GM18517 (cell line): Measurements from ENCODE around the gene HDAC5.
"Not testable (repeated sequence)": the region's sequence is repeated elsewhere in the genome, so short reads cannot be mapped to it uniquely, and the experiment has no call there.

Source experiments
- ATAC-seq: cut with Tn5 transposase; IDR thresholded peaks from one replicate; pipeline ENCODE4 v1.9.1; 2021; ENCODE audit warnings: mild to moderate bottlenecking, moderate library complexity; ENCODE audit not compliant: unreplicated experiment

The HDAC5 gene

GRCh38 chr17:44133918-44134476 is 10.6 kb upstream of the HDAC5 start:
- ATAC-seq = no peak

DNA sequence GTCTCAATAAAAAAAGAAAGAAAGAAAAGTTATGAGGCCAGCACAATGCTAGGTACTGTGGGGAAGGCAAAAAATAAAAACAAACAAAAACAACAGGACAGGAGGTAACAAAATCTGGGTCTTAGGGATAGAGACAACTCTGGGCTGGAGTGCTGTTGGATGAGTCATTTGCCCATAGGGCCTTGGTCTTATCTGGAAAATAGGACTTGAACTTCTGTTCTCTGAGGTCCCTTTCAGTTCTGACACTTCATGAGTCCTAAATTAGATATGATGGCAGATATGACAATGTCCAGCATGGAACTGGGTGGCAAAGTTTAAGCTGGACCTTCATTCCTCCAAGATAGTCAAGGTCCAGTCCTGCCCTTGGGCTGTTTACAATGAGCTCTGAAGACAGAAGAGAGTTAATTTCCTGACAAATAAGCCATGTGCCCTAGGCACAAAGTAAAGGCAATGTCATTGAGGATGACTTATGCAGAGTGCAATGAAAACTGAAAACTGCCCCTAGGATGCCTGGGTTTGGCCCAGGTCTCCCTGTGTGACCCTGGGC is 8.9 kb upstream of the HDAC5 start:
- ATAC-seq = no peak

DNA sequence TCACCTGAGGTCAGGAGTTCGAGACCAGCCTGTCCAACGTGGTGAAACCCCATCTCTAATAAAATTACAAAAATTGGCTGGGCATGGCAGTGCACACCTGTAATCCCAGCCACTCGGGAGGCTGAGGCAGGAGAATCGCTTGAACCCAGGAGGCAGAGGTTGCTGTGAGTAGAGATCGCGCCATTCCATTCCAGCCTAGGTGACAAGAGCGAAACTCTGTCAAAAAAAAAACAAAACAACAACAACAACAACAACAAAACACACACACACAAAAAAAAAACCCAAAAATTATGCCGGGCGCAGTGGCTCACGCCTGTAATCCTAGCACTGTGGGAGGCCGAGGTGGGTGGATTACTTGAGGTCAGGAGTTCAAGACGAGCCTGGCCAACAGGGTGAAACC is 7.9 kb upstream of the HDAC5 start:
- ATAC-seq = not testable (repeated sequence)

GRCh38 chr17:44130693-44131349 is 7.4 kb upstream of the HDAC5 start:
- no peak for ATAC-seq

GRCh38 chr17:44128383-44128782 is 4.9 kb upstream of the HDAC5 start:
- no peak for ATAC-seq

- ATAC-seq = no peak
These were observed 637 bp upstream of the HDAC5 start for GRCh38 chr17:44124118-44124438.

DNA sequence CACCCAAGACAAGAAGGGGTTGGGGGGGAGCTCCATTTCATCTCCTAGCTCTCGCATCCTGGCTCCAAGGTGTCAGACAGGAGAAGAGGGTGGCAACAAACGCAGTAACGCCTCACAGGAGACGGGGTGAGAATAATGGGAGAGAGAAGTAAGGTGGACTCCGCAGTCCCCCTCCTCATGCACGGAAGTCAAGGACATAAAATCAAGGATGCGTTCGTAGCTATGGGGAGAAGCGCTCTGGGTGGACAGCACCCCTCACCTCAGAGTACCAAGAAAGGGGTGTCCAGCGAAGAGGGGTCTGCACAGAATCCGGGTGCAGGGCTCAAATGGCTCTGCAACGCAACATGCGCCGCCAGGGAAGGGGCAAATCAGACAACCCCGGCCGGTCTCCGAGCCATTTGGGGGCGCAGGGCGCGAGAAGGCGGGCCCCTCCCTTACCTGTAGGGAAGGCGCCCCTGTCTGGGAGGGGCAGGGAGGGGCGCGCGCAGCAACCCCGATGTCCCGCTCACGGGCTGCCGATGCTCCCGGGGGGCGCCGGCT is 555 bp downstream of the HDAC5 start:
- ATAC-seq = peak; percentile 17

DNA sequence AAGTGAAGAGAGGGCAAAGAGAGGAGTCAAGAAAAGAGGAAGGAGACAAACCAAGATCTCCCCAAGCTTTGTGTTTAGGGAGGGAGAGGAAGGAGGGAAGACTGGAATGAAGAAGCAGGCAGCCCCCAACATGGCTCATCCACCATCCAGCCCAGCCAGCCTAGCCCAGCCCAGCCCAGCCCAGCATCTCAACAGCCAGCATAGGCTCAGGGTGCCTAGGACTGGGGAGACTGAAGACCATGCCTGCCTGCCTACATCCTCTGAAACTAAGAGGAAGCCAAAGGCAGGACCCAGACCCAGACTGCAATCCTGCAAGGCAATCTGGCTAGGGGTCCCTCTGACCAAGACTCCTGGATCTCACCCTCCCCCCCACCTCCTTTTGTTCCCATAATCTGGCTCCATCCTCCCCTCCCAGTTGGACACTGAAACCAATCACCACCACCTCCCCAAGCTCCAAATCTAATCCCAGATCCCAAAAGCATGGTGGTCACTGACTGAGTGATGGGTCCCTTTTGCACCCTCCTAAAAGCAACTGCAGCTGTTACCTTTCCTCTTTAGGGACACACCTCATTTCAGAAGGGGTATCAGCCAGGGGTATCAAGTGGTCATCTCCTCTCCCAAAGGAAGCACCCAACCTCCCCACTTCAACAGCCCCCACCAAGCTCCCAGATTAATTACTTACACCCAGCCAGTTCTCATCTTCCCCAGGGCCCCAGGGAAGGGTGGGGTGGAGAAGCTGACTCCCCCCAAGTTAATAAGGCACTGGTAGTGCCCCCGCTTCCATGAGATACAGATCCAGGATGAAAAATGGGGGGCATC is 1.2 kb downstream of the HDAC5 start:
- ATAC-seq = no peak

DNA sequence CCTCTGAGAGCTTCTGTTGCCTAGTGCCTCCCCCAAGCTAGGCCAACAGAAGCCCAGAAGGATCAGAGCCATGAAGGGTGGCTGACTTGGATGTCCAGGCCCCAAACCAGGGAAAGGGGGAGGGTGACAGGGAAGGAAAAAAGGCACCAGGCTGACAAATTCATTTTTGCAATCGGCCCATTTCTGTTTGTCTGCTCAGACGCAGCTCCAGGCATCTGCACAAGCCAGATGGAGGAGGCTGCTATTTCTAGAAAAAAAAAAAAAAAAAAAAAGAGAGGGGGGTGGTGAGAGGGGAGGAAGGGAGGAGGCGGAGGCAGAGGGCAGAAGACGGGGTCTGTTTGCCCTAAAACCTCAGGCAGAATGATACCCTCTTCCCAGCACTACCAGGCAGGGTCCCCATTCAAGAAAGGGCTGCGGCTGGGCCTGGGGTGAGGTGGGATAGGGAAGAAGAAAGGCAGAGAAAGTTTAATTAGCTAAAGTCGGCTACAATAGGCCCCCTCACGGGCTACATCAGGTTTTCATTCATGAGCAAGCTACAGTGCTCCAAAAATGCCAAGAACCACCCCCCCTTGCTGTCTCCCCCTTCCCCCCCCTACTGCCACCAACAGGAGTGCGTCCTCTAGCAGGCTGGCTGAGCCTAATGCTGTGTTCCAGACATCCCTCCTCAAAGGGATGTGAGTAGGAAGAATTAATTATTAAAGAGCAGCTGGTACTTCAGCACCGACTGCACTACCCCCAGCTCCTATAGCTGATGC is 2.4 kb downstream of the HDAC5 start:
- ATAC-seq = no peak

DNA sequence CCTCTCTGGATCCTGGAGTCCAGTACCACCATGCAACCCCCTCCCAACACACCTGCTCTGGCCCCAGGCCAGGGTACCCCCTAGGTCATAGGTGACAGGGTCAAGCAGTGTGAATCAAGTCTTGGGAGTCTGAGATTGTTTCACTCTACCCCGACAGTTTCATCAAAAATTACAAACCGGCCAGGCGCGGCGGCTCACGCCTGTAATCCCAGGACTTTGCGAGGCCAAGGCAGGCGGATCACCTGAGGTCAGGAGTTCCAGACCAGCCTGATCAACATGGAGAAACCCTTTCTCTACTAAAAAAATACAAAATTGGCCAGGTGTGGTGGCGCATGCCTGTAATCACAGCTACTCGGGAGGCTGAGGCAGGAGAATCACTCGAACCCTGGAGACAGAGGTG is 3.2 kb downstream of the HDAC5 start:
- not testable (repeated sequence) for ATAC-seq

GRCh38 chr17:44119798-44120197 is 3.6 kb downstream of the HDAC5 start:
- no peak for ATAC-seq

DNA sequence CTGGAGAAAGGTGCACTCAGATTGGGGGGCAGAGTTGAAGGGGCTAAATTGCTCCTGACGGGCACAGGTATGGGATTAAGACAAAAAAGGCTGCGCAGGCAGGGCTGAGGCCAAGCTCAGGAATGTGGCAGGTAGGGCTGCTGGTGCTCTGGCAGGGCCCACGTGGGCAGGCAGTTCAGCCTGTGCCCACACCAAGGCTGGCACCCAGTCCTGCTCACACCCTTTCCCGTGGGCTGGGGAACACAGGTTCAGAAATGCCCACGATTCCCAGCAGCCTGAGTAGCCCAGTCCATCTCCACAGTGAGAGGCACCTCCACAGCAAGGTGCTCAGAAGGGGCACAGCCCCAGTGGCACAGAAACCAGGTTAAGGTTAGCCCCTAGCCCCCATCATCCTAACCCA is 4.4 kb downstream of the HDAC5 start:
- no peak for ATAC-seq

DNA sequence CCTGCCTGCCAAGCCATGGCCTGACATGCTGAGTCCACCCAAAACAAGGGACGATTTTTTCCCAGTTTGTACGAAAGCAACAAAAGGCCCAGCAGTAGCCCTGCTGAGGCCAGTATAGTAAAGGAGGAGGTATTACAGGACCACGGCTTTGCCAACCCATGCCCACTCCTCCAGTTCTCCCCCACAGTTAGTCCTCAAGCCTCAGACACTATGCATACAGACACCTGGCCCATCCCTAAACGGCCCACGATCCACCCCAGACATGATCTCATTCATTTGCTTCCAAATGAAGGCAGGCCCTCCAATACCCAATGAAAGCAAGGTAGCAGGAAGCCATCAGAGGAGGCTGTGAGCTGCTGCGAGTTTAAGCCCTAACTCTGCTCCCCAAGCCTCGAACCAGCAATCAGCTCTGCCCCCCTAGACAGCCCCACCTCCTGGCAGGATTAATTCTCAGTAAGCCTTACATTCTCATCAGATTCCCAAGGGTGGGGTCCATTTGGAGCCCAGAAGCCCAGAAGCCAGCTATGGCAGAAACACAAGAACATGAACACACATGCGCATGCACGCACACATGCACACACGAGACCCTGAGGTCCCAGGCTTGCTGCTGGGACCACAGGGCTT is 4.9 kb downstream of the HDAC5 start:
- no peak for ATAC-seq

DNA sequence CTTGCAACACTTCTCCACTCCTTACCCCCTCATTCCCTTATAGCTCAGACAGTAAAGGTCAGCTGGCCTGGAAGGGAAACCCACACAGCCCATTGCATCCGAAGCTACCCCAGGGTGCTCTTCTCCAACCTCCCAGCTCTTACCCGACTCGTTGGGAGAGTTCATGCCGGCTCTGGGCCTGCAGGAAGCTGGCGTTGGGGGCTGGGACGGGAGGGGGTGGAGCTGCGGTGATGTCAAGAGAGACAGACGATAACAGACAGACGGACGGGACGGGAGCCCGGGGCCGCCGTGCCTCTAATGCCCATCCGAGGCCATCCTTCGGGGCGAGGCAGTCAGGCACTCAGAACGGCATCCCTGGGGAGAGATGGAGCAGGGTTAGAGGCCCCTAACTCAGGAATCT is 6.1 kb downstream of the HDAC5 start:
- no peak for ATAC-seq

DNA sequence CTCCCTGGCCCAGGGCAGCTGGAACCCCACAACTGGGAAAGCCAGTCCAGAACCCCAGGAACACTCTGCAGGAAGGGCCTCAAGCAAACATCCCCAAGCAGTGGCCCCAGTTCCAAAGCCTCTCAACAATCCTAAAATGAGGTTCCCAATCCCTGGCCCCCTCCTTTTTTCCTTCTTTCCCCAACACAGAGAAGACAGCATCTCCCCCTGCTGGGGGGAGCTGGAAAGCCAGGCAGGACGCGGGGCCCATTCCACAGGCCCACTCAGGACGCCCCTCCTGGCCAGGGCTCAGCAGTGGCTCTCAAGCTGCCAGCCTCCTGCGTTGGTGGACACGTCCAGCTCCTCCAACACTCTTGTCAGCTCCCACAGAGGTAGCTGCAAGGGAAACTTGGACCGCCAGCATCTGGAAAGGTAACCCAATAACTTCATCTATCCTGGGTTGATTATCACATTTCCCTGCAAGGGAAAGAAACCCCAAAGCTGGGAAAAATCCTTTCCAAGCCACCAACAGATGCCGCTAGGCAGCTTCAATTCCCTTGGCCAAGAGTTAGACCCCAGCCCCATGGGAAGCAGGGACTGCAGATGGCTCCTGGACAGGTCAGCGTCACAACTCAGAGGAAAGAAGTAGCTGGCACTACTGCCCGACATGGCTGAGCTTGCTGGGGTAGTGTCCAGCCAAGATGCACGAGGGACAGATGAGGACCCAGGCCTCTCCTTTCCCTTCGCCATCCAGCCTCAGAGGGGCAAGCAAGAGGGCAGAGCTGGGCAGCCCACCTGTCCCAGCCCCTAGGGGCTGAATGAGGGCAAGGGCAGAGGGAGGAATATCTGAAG is 7.6 kb downstream of the HDAC5 start:
- ATAC-seq = no peak

DNA sequence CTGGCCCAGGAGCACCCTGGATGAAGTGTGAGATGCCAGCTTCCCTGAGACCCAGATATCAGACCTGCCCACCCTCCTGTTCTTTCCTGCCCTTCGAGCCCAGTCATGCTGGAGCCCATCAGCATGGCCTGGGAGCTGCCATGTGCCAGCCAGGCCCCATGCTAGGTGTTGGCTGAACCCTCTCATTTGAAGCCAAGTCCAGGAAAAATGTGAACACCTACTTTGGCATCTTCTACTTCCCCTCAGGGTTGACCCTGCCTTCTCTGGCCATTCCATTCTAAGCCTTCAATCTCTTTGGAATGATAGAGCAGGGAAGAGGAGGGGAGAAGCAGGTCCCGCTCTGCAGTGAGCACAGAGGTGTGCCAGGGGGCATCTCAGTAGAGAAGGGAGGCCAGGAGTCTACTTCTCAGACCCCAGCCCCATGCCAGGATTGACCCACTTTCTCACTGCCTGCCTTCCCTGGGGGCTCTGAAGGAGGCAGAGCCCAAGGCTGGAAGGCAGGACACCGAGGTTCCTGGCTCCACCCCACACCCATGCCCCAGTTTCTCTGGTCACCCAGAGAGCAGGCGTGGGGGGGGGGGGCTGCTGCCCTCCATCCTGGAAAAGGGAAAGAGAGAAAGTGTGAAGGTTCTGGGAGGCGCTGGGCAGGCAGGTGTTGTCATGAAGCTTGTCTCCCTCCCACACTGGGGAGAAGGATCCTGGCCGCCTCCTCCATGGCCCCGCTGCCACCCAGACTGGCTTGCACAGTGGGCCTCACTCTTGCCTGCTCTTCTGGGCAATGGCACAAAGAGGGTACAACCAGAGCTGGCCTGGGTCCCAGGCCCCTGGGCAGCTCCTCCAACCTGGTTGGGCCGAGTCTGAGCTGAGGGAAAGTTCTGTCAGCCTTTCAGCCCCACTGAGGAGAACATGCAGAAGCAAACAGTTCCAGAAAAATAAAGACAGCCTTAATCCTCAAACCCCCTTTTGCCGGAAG is 9.3 kb downstream of the HDAC5 start:
- ATAC-seq = no peak

DNA sequence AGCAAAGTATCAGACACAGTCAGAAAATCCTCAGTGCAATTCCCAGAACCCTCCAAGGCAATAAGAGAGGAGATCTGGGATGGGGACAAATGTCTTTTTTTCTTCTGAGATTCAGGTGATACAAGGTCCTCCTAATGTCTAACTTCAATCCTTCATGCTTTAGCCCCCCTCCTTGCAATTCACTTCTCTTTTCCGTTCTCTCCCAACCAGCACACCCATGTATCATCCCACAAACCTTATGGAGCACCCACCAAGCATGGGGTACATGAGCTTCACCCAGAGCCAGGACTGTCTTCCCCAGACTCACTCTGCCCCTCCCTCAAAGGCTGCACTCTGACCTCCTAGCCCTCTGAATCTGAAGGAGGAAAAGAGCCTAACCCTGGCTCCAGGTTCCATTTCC is 10.1 kb downstream of the HDAC5 start:
- ATAC-seq = no peak
